Smooth muscle cell (in vitro differentiated cells): ENCODE data around the gene STARD5. TPM values are rescaled to one million over a fixed set of nuclear protein-coding genes. Genes with fewer than 3 reads are reported as not detected.

Source experiments
- DNase-seq: peaks from one replicate; lab custom pipeline; 2025; ENCODE audit not compliant: unreplicated experiment; lab: John Stamatoyannopoulos, UW
- H2AFZ ChIP-seq: fragments of 200-600 bp; sonication (generic); 2 replicates; pipeline ENCODE4 v1.6.0; 2016; ENCODE audit warnings: antibody characterized with exemption, low read depth, mild to moderate bottlenecking
- H3F3A ChIP-seq: fragments of 200-600 bp; sonication (generic); 2 replicates; pipeline ENCODE4 v1.6.0; 2017; ENCODE audit warnings: antibody characterized with exemption, low read depth
- H3K27ac ChIP-seq: fragments of 200-600 bp; sonication (generic); 2 replicates; pipeline ENCODE4 v1.5.1; 2016; ENCODE audit warnings: low read depth, mild to moderate bottlenecking
- H3K27me3 ChIP-seq: fragments of 200-600 bp; sonication (generic); 2 replicates; pipeline ENCODE4 v1.6.1; 2016; ENCODE audit warnings: low read depth, mild to moderate bottlenecking
- H3K36me3 ChIP-seq: fragments of 200-600 bp; sonication (generic); 2 replicates; pipeline ENCODE4 v1.5.1; 2016; ENCODE audit warnings: low read depth
- H3K4me1 ChIP-seq: fragments of 200-600 bp; sonication (generic); 2 replicates; pipeline ENCODE4 v1.5.1; 2016; ENCODE audit warnings: low read depth
- H3K4me2 ChIP-seq: fragments of 200-600 bp; sonication (generic); 2 replicates; pipeline ENCODE4 v1.6.0; 2016; ENCODE audit warnings: mild to moderate bottlenecking
- H3K4me3 ChIP-seq: fragments of 200-600 bp; sonication (generic); 2 replicates; pipeline ENCODE4 v1.5.1; 2016; ENCODE audit warnings: mild to moderate bottlenecking
- H3K79me2 ChIP-seq: fragments of 200-600 bp; sonication (generic); 2 replicates; pipeline ENCODE4 v1.6.0; 2016; ENCODE audit warnings: low read depth, mild to moderate bottlenecking
- H3K9ac ChIP-seq: fragments of 200-600 bp; sonication (generic); 2 replicates; pipeline ENCODE4 v1.6.0; 2016; ENCODE audit warnings: low read depth
- H3K9me3 ChIP-seq: fragments of 200-600 bp; sonication (generic); replicated peaks from 2 replicates; pipeline ENCODE4 v1.5.1; 2016; ENCODE audit warnings: low read depth
- H4K20me1 ChIP-seq: fragments of 200-600 bp; sonication (generic); 2 replicates; pipeline ENCODE4 v1.6.0; 2016; ENCODE audit warnings: low read depth
- CTCF ChIP-seq: fragments of 200-600 bp; sonication (generic); IDR thresholded peaks from 2 replicates; pipeline ENCODE4 v1.5.1; 2017; ENCODE audit warnings: borderline replicate concordance, mild to moderate bottlenecking, antibody characterized with exemption; ENCODE audit not compliant: insufficient read depth, poor library complexity, severe bottlenecking
- WGBS: methylation state at CpG from one replicate; pipeline ENCODE4 v1.1.7; 2016; ENCODE audit warnings: low lambda C conversion rate; 5-methylcytosine and 5-hydroxymethylcytosine counted together
- polyA plus RNA-seq: library from polyadenylated mRNA; unstranded; fragments of >200 nt; fragmentation: Nextera tagmentation; extraction: Ambion mirVana; gene quantifications from 2 replicates; pipeline ENCODE4 v1.2.1, GENCODE V29; 2016
- total RNA-seq: library from RNA; depleted of rRNA; stranded (reverse); fragments of >200 nt; gene quantifications from 2 replicates; pipeline ENCODE4 v1.2.3, GENCODE V29; 2014

Gene STARD5
- total and polyA plus RNA-seq, 2 experiments from 2014 or later, result 1.6 to 6.2 TPM

- 55% methylated on average over 12 of the region's 12 CpGs for WGBS
- Histone ChIP-seq H2AFZ (peak overlapping the region; percentile 89), H3K4me1 (peaks cover 8% of the 10 kb centered on the region), H3K27ac (no peak overlapping the region), H3K4me2 (peak overlapping the region; percentile 74), H4K20me1 (no peaks in the 10 kb centered on the region), H3F3A (no peaks in the 10 kb centered on the region), H3K4me3 (no peak overlapping the region), H3K27me3 (peaks cover 2% of the 10 kb centered on the region), H3K36me3 (no peaks in the 10 kb centered on the region), H3K9me3 (no peaks in the 10 kb centered on the region), H3K9ac (no peak overlapping the region), H3K79me2 (no peaks in the 10 kb centered on the region)
- no peak for DNase-seq
- TF ChIP-seq CTCF, result no peak
Observed at GRCh38 chr15:81265256-81265943, 58.5 kb downstream of the STARD5 start.

GRCh38 chr15:81264072-81264857 is 59.7 kb downstream of the STARD5 start:
- no peak for DNase-seq
- no peaks in the 10 kb centered on the region for H3K9me3 ChIP-seq
- peaks cover 7% of the 10 kb centered on the region for H3K27me3 ChIP-seq
- H3F3A ChIP-seq, result no peaks in the 10 kb centered on the region
- no peaks in the 10 kb centered on the region for H4K20me1 ChIP-seq
- H3K27ac ChIP-seq, result no peak overlapping the region
- no peak overlapping the region for H3K4me3 ChIP-seq
- H3K9ac ChIP-seq, result no peak overlapping the region
- 90% methylated on average over 6 of the region's 6 CpGs for WGBS
- H3K79me2 ChIP-seq, result no peaks in the 10 kb centered on the region
- H3K36me3 ChIP-seq, result no peaks in the 10 kb centered on the region
- no peak for TF ChIP-seq CTCF
- no peak overlapping the region for H3K4me2 ChIP-seq
- no peak overlapping the region for H2AFZ ChIP-seq
- peaks cover 4% of the 10 kb centered on the region for H3K4me1 ChIP-seq

- Histone ChIP-seq H3K27me3 (peaks cover 7% of the 10 kb centered on the region), H3K4me3 (no peak overlapping the region), H3F3A (no peaks in the 10 kb centered on the region), H3K79me2 (no peaks in the 10 kb centered on the region), H3K4me1 (peaks cover 4% of the 10 kb centered on the region), H2AFZ (no peak overlapping the region), H3K9me3 (no peaks in the 10 kb centered on the region), H3K27ac (no peak overlapping the region), H3K4me2 (no peak overlapping the region), H4K20me1 (no peaks in the 10 kb centered on the region), H3K9ac (no peak overlapping the region), H3K36me3 (no peaks in the 10 kb centered on the region)
- 86% methylated on average over 4 of the region's 4 CpGs for WGBS
- no peak for DNase-seq
- no peak for TF ChIP-seq CTCF
Observed at GRCh38 chr15:81263477-81263876, 60.5 kb downstream of the STARD5 start.
